Measurements from ENCODE around the gene TP73. TPM values are rescaled to one million over a fixed set of nuclear protein-coding genes. Genes with fewer than 3 reads are reported as not detected.

Gene TP73
- polyA plus RNA-seq, 1 donor from 2014 or later: not detected

DNA sequence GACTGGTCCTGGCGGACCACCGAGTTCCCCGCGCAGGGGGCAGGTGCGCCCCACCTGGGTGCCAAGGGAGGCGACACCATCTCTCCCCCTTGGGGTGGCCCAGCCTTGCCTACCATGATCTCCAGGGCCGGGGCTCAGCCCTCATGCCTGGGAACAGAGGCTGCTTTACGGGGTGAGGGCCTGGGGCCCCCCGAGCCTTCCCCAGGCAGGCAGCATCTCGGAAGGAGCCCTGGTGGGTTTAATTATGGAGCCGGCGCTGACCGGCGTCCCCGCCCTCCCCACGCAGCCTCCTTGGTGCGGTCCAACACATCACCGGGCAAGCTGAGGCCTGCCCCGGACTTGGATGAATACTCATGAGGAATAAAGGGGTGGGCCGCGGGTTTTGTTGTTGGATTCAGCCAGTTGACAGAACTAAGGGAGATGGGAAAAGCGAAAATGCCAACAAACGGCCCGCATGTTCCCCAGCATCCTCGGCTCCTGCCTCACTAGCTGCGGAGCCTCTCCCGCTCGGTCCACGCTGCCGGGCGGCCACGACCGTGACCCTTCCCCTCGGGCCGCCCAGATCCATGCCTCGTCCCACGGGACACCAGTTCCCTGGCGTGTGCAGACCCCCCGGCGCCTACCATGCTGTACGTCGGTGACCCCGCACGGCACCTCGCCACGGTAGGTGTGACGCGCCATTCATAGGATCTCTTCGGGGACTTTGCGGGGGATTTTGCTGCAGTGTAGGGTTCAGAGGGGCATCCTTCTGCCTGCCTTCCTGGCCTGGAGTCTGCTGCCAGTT, 38.2 kb downstream of the TP73 start:
- Histone ChIP-seq H3K9me2 (ENCODE audit: insufficient read depth, low read length) (no peaks in the 10 kb centered on the region), H3K79me2 (replicated peaks; ENCODE audit: insufficient read depth, low read length) (no peaks in the 10 kb centered on the region)
- TF ChIP-seq SMC3 (conservative IDR thresholded peaks at IDR 0.05; ENCODE audit: poor library complexity) (no peak), EZH2 (IDR thresholded peaks at IDR 0.05; ENCODE audit: borderline replicate concordance, insufficient read depth, low read length, poor library complexity, severe bottlenecking) (no peak), EP300 (conservative IDR thresholded peaks at IDR 0.05; ENCODE audit: poor library complexity, severe bottlenecking) (no peak), POLR2AphosphoS5 (IDR thresholded peaks at IDR 0.05) (no peak), TAF1 (IDR thresholded peaks at IDR 0.05; ENCODE audit: low read depth) (no peak)
- TF ChIP-seq, protein P1, sequence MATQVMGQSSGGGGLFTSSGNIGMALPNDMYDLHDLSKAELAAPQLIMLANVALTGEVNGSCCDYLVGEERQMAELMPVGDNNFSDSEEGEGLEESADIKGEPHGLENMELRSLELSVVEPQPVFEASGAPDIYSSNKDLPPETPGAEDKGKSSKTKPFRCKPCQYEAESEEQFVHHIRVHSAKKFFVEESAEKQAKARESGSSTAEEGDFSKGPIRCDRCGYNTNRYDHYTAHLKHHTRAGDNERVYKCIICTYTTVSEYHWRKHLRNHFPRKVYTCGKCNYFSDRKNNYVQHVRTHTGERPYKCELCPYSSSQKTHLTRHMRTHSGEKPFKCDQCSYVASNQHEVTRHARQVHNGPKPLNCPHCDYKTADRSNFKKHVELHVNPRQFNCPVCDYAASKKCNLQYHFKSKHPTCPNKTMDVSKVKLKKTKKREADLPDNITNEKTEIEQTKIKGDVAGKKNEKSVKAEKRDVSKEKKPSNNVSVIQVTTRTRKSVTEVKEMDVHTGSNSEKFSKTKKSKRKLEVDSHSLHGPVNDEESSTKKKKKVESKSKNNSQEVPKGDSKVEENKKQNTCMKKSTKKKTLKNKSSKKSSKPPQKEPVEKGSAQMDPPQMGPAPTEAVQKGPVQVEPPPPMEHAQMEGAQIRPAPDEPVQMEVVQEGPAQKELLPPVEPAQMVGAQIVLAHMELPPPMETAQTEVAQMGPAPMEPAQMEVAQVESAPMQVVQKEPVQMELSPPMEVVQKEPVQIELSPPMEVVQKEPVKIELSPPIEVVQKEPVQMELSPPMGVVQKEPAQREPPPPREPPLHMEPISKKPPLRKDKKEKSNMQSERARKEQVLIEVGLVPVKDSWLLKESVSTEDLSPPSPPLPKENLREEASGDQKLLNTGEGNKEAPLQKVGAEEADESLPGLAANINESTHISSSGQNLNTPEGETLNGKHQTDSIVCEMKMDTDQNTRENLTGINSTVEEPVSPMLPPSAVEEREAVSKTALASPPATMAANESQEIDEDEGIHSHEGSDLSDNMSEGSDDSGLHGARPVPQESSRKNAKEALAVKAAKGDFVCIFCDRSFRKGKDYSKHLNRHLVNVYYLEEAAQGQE (IDR thresholded peaks at IDR 0.05; ENCODE audit: borderline replicate concordance): no peak

DNA sequence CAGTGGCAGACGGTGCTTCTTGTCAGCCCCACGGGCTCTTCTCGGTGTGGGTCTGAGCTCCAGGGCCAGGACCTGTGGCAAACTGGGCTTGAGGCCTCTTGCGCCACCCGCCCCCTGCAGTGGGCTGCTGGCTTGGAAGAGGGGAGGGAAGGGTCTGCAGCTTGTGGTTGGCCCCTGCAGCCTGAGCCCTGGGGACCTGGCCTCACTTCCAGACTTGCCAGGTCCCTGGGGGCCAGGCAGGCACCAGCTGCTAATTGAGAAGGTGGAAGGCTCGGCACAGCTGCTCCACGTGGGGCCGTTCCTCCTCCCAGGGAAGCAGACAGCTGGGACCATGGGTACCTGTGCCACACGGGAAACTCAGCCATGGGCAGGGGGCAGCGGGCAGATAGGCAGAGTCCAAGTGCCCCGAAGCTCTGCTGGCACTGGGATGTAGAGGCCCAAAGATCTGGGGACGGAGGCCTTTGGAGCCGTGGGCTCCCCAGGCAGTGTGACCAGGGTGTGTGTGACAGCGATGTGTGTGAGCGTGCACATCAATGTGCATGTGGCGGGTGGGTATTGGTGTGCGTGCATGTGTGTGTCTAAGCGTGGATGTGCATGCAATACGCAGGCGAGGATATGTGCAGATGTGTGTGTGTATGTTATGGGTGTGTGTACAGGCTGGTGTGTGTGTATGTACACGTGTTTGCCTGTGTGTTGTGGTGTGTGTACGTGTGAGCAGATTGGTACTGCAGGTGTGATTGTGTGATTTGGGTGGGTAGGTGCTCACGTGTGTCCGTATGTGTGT, 39.3 kb downstream of the TP73 start:
- no peaks in the 10 kb centered on the region for H3K27me3 ChIP-seq (ENCODE audit: insufficient read depth, low read depth, low read length)
- no peak overlapping the region for H3K9ac ChIP-seq (ENCODE audit: low read length)
- H3K36me3 ChIP-seq (ENCODE audit: insufficient read depth, low read length): no peaks in the 10 kb centered on the region
- no peaks in the 10 kb centered on the region for H4K20me1 ChIP-seq (ENCODE audit: insufficient read depth)
- no peak overlapping the region for H3K4me3 ChIP-seq (ENCODE audit: low read length)
- H3K27ac ChIP-seq (ENCODE audit: low read length): no peak overlapping the region
- no peaks in the 10 kb centered on the region for H3F3A ChIP-seq (ENCODE audit: insufficient read depth, low read length, poor library complexity, severe bottlenecking)
- H3K9me3 ChIP-seq (ENCODE audit: low read length): no peaks in the 10 kb centered on the region
- TF ChIP-seq POLR2AphosphoS5 (IDR thresholded peaks at IDR 0.05): no peak
- TF ChIP-seq MXI1 (conservative IDR thresholded peaks at IDR 0.05; ENCODE audit: poor library complexity, severe bottlenecking): no peak
- no peak for TF ChIP-seq EZH2 (IDR thresholded peaks at IDR 0.05; ENCODE audit: borderline replicate concordance, insufficient read depth, low read length, poor library complexity, severe bottlenecking)
- TF ChIP-seq, protein P2, sequence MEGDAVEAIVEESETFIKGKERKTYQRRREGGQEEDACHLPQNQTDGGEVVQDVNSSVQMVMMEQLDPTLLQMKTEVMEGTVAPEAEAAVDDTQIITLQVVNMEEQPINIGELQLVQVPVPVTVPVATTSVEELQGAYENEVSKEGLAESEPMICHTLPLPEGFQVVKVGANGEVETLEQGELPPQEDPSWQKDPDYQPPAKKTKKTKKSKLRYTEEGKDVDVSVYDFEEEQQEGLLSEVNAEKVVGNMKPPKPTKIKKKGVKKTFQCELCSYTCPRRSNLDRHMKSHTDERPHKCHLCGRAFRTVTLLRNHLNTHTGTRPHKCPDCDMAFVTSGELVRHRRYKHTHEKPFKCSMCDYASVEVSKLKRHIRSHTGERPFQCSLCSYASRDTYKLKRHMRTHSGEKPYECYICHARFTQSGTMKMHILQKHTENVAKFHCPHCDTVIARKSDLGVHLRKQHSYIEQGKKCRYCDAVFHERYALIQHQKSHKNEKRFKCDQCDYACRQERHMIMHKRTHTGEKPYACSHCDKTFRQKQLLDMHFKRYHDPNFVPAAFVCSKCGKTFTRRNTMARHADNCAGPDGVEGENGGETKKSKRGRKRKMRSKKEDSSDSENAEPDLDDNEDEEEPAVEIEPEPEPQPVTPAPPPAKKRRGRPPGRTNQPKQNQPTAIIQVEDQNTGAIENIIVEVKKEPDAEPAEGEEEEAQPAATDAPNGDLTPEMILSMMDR (IDR thresholded peaks at IDR 0.05; ENCODE audit: poor library complexity, severe bottlenecking): no peak
- TF ChIP-seq EP300 (conservative IDR thresholded peaks at IDR 0.05; ENCODE audit: poor library complexity, severe bottlenecking): no peak
- no peak for TF ChIP-seq SMC3 (conservative IDR thresholded peaks at IDR 0.05; ENCODE audit: poor library complexity)
- no peak for TF ChIP-seq TAF1 (IDR thresholded peaks at IDR 0.05; ENCODE audit: low read depth)
- TF ChIP-seq RAD21 (conservative IDR thresholded peaks at IDR 0.05): no peak
- TF ChIP-seq, protein P1 (IDR thresholded peaks at IDR 0.05; ENCODE audit: borderline replicate concordance): no peak
- no peak overlapping the region for H3K4me2 ChIP-seq (ENCODE audit: low read length)
- no peaks in the 10 kb centered on the region for H3K79me2 ChIP-seq (replicated peaks; ENCODE audit: insufficient read depth, low read length)
- no peak overlapping the region for H2AFZ ChIP-seq (ENCODE audit: low read depth, low read length)
- no peaks in the 10 kb centered on the region for H3K9me2 ChIP-seq (ENCODE audit: insufficient read depth, low read length)

More for the DNA sequence above, 38.2 kb downstream of the TP73 start:
- H3K9ac ChIP-seq (ENCODE audit: low read length): no peak overlapping the region
- no peaks in the 10 kb centered on the region for H3K9me3 ChIP-seq (ENCODE audit: low read length)
- no peak overlapping the region for H3K4me2 ChIP-seq (ENCODE audit: low read length)
- no peaks in the 10 kb centered on the region for H3K27me3 ChIP-seq (ENCODE audit: insufficient read depth, low read depth, low read length)
- no peak overlapping the region for H3K4me3 ChIP-seq (ENCODE audit: low read length)
- no peak overlapping the region for H2AFZ ChIP-seq (ENCODE audit: low read depth, low read length)
- H3K27ac ChIP-seq (ENCODE audit: low read length): no peak overlapping the region
- no peaks in the 10 kb centered on the region for H3F3A ChIP-seq (ENCODE audit: insufficient read depth, low read length, poor library complexity, severe bottlenecking)
- H3K36me3 ChIP-seq (ENCODE audit: insufficient read depth, low read length): no peaks in the 10 kb centered on the region
- H4K20me1 ChIP-seq (ENCODE audit: insufficient read depth): no peaks in the 10 kb centered on the region

Measured in neural cell (in vitro differentiated cells).